ENCODE measurements around the gene MRPS18A.

Gene MRPS18A

DNA sequence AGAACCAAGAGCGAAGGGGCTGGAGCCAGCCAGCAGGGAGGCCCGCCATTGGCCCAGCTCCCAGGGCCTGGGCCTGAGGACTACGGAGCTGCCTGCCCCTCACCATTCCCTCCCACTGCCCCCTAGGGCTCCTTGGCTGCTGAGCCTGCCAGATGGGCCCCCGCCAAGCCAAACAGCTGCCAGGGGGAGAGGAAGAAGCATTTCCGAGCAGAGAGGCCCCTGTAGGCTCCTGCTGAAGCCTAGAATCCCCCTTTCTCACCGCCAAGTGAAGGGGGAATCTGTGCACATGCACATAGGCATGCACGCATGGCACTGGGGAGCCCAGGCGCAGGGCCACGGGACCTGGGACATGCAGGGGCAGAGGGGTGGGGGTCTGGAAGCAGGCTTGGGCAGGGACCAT, 28.5 kb upstream of the MRPS18A start:
- H3K9ac ChIP-seq (ENCODE audit: insufficient read length, low read depth): no peak overlapping the region
- H3K4me1 ChIP-seq (ENCODE audit: insufficient read depth, insufficient read length): peaks cover 14% of the 10 kb centered on the region
- DNase-seq (ENCODE audit: low read depth, low spot score): no peak

GRCh38 chr6:43715056-43715788, 27.6 kb upstream of the MRPS18A start:
- H3K4me3 ChIP-seq (ENCODE audit: insufficient read length, low read depth): no peak overlapping the region
- no peak overlapping the region for H3K9ac ChIP-seq (ENCODE audit: insufficient read length, low read depth)
- no peaks in the 10 kb centered on the region for H3K27me3 ChIP-seq (ENCODE audit: insufficient read depth, insufficient read length)
- TF ChIP-seq SUZ12 (IDR thresholded peaks at IDR 0.05; ENCODE audit: extremely low read depth, insufficient read depth, insufficient read length) (no peak), ZNF274 (IDR thresholded peaks at IDR 0.05; ENCODE audit: low read depth, low read length) (no peak), YY1 (IDR thresholded peaks at IDR 0.05; ENCODE audit: insufficient read depth, insufficient read length) (no peak)
- H3K36me3 ChIP-seq (ENCODE audit: insufficient read depth, insufficient read length, low read length): no peaks in the 10 kb centered on the region
- H3K4me1 ChIP-seq (ENCODE audit: insufficient read depth, insufficient read length): peaks cover 14% of the 10 kb centered on the region
- H3K9me3 ChIP-seq (ENCODE audit: insufficient read depth, low read length): no peaks in the 10 kb centered on the region
- no peak for DNase-seq (ENCODE audit: low read depth, low spot score)

More for the DNA sequence above, 28.5 kb upstream of the MRPS18A start:
- Histone ChIP-seq H3K4me3 (ENCODE audit: insufficient read length, low read depth) (no peak overlapping the region), H3K9me3 (ENCODE audit: insufficient read depth, low read length) (no peaks in the 10 kb centered on the region), H3K27me3 (ENCODE audit: insufficient read depth, insufficient read length) (no peaks in the 10 kb centered on the region), H3K36me3 (ENCODE audit: insufficient read depth, insufficient read length, low read length) (no peaks in the 10 kb centered on the region)
- no peak for TF ChIP-seq ZNF274 (IDR thresholded peaks at IDR 0.05; ENCODE audit: low read depth, low read length)
- no peak for TF ChIP-seq SUZ12 (IDR thresholded peaks at IDR 0.05; ENCODE audit: extremely low read depth, insufficient read depth, insufficient read length)
- no peak for TF ChIP-seq YY1 (IDR thresholded peaks at IDR 0.05; ENCODE audit: insufficient read depth, insufficient read length)

- Histone ChIP-seq H3K4me3 (ENCODE audit: insufficient read length, low read depth) (no peak overlapping the region), H3K9ac (ENCODE audit: insufficient read length, low read depth) (no peak overlapping the region), H3K9me3 (ENCODE audit: insufficient read depth, low read length) (no peaks in the 10 kb centered on the region), H3K36me3 (ENCODE audit: insufficient read depth, insufficient read length, low read length) (no peaks in the 10 kb centered on the region), H3K4me1 (ENCODE audit: insufficient read depth, insufficient read length) (peaks cover 14% of the 10 kb centered on the region), H3K27me3 (ENCODE audit: insufficient read depth, insufficient read length) (no peaks in the 10 kb centered on the region)
- TF ChIP-seq SUZ12 (IDR thresholded peaks at IDR 0.05; ENCODE audit: extremely low read depth, insufficient read depth, insufficient read length): no peak
- TF ChIP-seq YY1 (IDR thresholded peaks at IDR 0.05; ENCODE audit: insufficient read depth, insufficient read length): no peak
- no peak for TF ChIP-seq ZNF274 (IDR thresholded peaks at IDR 0.05; ENCODE audit: low read depth, low read length)
- no peak for DNase-seq (ENCODE audit: low read depth, low spot score)
Observed at GRCh38 chr6:43714311-43715055, 26.9 kb upstream of the MRPS18A start.

GRCh38 chr6:43713643-43714310, 26.2 kb upstream of the MRPS18A start:
- TF ChIP-seq YY1 (IDR thresholded peaks at IDR 0.05; ENCODE audit: insufficient read depth, insufficient read length) (no peak), ZNF274 (IDR thresholded peaks at IDR 0.05; ENCODE audit: low read depth, low read length) (no peak), SUZ12 (IDR thresholded peaks at IDR 0.05; ENCODE audit: extremely low read depth, insufficient read depth, insufficient read length) (no peak)
- Histone ChIP-seq H3K27me3 (ENCODE audit: insufficient read depth, insufficient read length) (no peaks in the 10 kb centered on the region), H3K9ac (ENCODE audit: insufficient read length, low read depth) (no peak overlapping the region), H3K9me3 (ENCODE audit: insufficient read depth, low read length) (no peaks in the 10 kb centered on the region), H3K4me3 (ENCODE audit: insufficient read length, low read depth) (no peak overlapping the region), H3K4me1 (ENCODE audit: insufficient read depth, insufficient read length) (peaks cover 17% of the 10 kb centered on the region), H3K36me3 (ENCODE audit: insufficient read depth, insufficient read length, low read length) (no peaks in the 10 kb centered on the region)
- DNase-seq (ENCODE audit: low read depth, low spot score): no peak

DNA sequence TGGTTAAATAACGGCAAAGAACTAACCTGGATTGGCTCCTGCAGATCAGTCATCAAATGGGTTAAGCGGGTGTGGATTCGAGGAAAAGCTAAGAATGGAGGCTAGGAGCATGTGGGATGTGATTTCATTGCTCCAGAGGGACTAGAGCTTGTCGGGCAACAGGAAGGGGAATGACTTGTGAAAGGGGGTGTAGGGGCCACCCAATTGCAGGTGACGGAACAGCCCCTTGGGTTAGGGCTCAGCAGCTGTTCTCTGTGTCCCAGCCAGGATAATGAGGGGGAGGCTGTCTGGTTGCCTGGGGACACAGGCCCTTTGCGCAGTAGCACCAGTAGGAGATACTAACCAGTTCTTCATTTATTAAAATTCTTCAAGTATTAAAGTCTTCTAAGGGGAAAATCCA, 25.0 kb upstream of the MRPS18A start:
- H3K27me3 ChIP-seq (ENCODE audit: insufficient read depth, insufficient read length): no peaks in the 10 kb centered on the region
- DNase-seq (ENCODE audit: low read depth, low spot score): no peak
- no peaks in the 10 kb centered on the region for H3K36me3 ChIP-seq (ENCODE audit: insufficient read depth, insufficient read length, low read length)
- TF ChIP-seq SUZ12 (IDR thresholded peaks at IDR 0.05; ENCODE audit: extremely low read depth, insufficient read depth, insufficient read length): no peak
- no peak for TF ChIP-seq YY1 (IDR thresholded peaks at IDR 0.05; ENCODE audit: insufficient read depth, insufficient read length)
- TF ChIP-seq ZNF274 (IDR thresholded peaks at IDR 0.05; ENCODE audit: low read depth, low read length): no peak
- H3K4me3 ChIP-seq (ENCODE audit: insufficient read length, low read depth): no peak overlapping the region
- H3K9me3 ChIP-seq (ENCODE audit: insufficient read depth, low read length): no peaks in the 10 kb centered on the region
- H3K4me1 ChIP-seq (ENCODE audit: insufficient read depth, insufficient read length): peaks cover 17% of the 10 kb centered on the region
- no peak overlapping the region for H3K9ac ChIP-seq (ENCODE audit: insufficient read length, low read depth)

DNA sequence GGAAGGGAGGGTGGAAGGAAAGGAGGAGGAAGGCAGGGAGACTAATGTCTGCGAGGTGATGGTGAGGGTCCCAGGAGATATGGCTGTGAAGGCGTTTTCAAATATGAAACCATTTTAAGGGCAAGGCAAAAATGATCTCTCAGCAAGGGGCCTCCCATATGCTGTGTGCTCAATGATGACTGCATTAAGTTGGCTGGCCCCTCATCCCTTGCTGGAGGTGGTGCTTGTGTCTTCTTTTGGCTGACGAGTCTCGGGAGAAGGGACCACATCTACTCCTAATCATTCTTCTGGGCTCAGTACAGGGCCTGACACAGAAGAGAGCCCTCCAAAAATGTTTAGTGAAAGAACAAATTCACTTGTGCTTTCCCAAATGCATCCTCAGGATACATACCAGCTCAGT, 23.0 kb upstream of the MRPS18A start:
- no peak overlapping the region for H3K4me3 ChIP-seq (ENCODE audit: insufficient read length, low read depth)
- DNase-seq (ENCODE audit: low read depth, low spot score): no peak
- TF ChIP-seq YY1 (IDR thresholded peaks at IDR 0.05; ENCODE audit: insufficient read depth, insufficient read length) (no peak), ZNF274 (IDR thresholded peaks at IDR 0.05; ENCODE audit: low read depth, low read length) (no peak), SUZ12 (IDR thresholded peaks at IDR 0.05; ENCODE audit: extremely low read depth, insufficient read depth, insufficient read length) (no peak)
- H3K9me3 ChIP-seq (ENCODE audit: insufficient read depth, low read length): no peaks in the 10 kb centered on the region
- no peaks in the 10 kb centered on the region for H3K36me3 ChIP-seq (ENCODE audit: insufficient read depth, insufficient read length, low read length)
- peaks cover 14% of the 10 kb centered on the region for H3K4me1 ChIP-seq (ENCODE audit: insufficient read depth, insufficient read length)
- H3K27me3 ChIP-seq (ENCODE audit: insufficient read depth, insufficient read length): no peaks in the 10 kb centered on the region
- H3K9ac ChIP-seq (ENCODE audit: insufficient read length, low read depth): no peak overlapping the region
